ENCODE data around the gene THSD7B. TPM values are rescaled to one million over a fixed set of nuclear protein-coding genes. Genes with fewer than 3 reads are reported as not detected.

Gene THSD7B
- total RNA-seq, 1 donor from 2014 or later = 0.19 TPM

DNA sequence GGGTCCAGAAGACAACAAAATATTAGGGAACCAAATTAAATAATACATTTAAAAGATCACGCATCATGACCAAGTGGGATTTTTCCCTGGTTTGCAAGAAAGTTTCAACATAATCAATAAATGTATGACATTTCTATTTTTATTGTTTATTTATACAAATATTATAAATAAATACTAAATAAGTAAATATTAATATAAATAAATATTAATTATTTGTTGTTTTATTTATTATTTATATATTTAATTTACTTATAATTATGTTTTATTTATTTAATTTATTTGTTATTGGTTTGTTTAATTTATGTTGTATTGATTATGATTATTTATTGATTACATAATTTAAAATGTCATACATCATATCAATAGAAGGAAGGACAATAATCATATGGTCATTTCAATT lies 956.4 kb downstream of the THSD7B start:
- Mint-ChIP-seq H3K4me3 (no peak overlapping the region), H3K36me3 (ENCODE audit: low read depth) (no peaks in the 10 kb centered on the region), H3K9me3 (peaks cover 3% of the 10 kb centered on the region), H3K4me1 (no peaks in the 10 kb centered on the region), H3K27me3 (ENCODE audit: low read depth) (peaks cover 8% of the 10 kb centered on the region), H3K27ac (ENCODE audit: unreplicated experiment) (no peak overlapping the region)
- TF ChIP-seq CTCF (conservative IDR thresholded peaks at IDR 0.05) = no peak
- DNase-seq (ENCODE audit: low read depth, low spot score) = no peak

DNA sequence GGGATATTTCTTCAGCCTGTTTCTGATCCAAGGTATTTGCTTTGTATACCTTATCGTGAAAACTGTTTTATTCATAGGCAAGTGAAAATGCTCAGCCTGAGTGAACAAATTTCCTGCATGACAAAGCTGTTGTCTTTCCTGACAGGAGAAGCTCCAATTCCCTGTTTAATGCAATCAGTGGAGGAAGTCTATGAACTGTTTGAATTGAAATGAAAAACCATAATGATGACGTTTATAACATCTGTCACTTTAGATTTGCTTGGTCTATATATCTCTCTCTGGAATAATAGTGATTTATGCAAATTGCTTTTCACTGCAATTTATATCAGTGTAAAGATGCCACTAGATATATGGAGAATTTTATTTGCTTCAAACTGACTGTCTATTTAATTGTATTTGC lies 959.6 kb downstream of the THSD7B start:
- no peaks in the 10 kb centered on the region for H3K4me1 Mint-ChIP-seq
- no peaks in the 10 kb centered on the region for H3K36me3 Mint-ChIP-seq (ENCODE audit: low read depth)
- H3K9me3 Mint-ChIP-seq = peaks cover 3% of the 10 kb centered on the region
- H3K27me3 Mint-ChIP-seq (ENCODE audit: low read depth) = peaks cover 14% of the 10 kb centered on the region
- no peak overlapping the region for H3K4me3 Mint-ChIP-seq
- no peak for TF ChIP-seq CTCF (conservative IDR thresholded peaks at IDR 0.05)
- H3K27ac Mint-ChIP-seq (ENCODE audit: unreplicated experiment) = no peak overlapping the region
- no peak for DNase-seq (ENCODE audit: low read depth, low spot score)

Data from neural crest cell (in vitro differentiated cells).